Tibial artery (tissue), 4 donors: Measurements from ENCODE around the gene DKK2.

ENCODE experiments used
- DNase-seq, 2 donors: peaks; one replicate each; pipeline ENCODE4 v3.0.0-alpha.2; 2019
- H3K27ac ChIP-seq, 2 donors: fragments of 200-600 bp; sonication (generic) in 1 of 2; 1 replicate in 1 of 2; 2 replicates in 1 of 2; pipeline ENCODE4 v1.5.1; 2018 to 2019; ENCODE audit warnings: mild to moderate bottlenecking in 1 of 2
- H3K27me3 ChIP-seq, 2 donors: fragments of 200-600 bp; sonication (generic) in 1 of 2; one replicate each; pipeline versions ENCODE4 v1.5.1 to v1.6.0; 2016 to 2019
- H3K36me3 ChIP-seq, 3 donors: fragments of 200-600 bp; sonication (generic) in 2 of 3; one replicate each; pipeline ENCODE4 v1.5.1; 2016 to 2019; ENCODE audit warnings: mild to moderate bottlenecking in 2 of 3
- H3K4me1 ChIP-seq, 4 donors: fragments of 200-600 bp; sonication (generic) in 2 of 4; 1 replicate in 3 of 4; 2 replicates in 1 of 4; pipeline ENCODE4 v1.5.1; 2016 to 2019
- H3K4me3 ChIP-seq, 2 donors: fragments of 200-600 bp; sonication (generic) in 1 of 2; 1 replicate in 1 of 2; 2 replicates in 1 of 2; pipeline ENCODE4 v1.5.1; 2018 to 2019; ENCODE audit warnings: mild to moderate bottlenecking in 2 of 2
- H3K9me3 ChIP-seq, 3 donors: fragments of 200-600 bp; sonication (generic) in 1 of 3; one replicate each; pipeline ENCODE4 v1.5.1; 2016 to 2019
- CTCF ChIP-seq, 2 experiments: fragments of 200-600 bp in 1 of 2; fragments of 450-650 bp in 1 of 2; IDR thresholded peaks; one replicate each; pipeline ENCODE4 v1.5.1; 2017 to 2019; ENCODE audit warnings: antibody characterized with exemption in 2 of 2, mild to moderate bottlenecking in 1 of 2, moderate library complexity in 1 of 2
- intact Hi-C: fragments of 100-400 bp; cut with DNase I; formaldehyde crosslinking; loops from one replicate; pipeline ENCODE4 v1.15.0; 2023; ENCODE audit warnings: low total_unique reads

Gene DKK2

DNA sequence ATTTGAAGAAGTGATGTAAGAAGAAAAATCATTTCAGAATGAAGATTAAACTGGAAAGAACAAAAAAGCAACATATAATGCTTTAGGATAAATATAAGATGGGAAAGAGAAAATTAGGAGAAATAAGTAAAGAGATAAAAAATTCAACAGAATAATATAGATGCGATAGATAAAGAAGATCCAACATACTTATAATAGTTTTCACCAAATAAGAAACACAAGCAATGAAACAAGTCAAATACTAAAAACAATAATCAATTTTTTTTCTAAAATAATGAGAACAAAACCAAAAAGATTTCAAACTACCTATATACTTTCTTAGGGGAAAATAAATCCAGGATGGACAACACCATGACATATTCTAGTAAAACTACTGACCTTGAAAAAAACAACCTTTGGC, 10.1 kb upstream of the DKK2 start:
- Histone ChIP-seq H3K4me1 (no peaks in the 10 kb centered on the region), H3K4me3 (no peak overlapping the region), H3K27me3 (no peaks in the 10 kb centered on the region), H3K36me3 (no peaks in the 10 kb centered on the region), H3K27ac (no peak overlapping the region), H3K9me3 (peaks cover 0 to 3% (median 0%) of the 10 kb centered on the region in 3 donors)
- no peak for TF ChIP-seq CTCF (IDR thresholded peaks at IDR 0.05)
- intact Hi-C loops = no loop called here
- no peak for DNase-seq

DNA sequence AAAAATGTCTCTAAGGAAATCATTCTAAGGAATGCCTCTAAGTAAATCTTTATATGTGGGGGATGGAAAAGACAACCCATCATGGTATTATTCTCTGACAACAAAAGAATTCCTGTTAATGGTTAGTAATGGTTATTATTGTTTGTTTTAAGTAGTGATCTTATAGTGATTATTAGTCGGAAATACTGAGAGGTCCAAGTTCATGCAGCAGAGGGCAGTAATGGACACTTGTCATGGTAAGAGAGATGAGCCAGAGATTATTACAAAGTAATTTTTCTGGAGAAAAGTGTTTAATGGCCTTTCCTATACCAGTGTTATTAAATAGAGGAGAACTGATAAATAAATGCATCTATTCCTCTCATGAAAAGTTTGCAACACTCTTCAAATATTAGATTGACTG, 8.1 kb upstream of the DKK2 start:
- Histone ChIP-seq H3K36me3 (no peaks in the 10 kb centered on the region), H3K4me3 (no peak overlapping the region), H3K27ac (no peak overlapping the region), H3K27me3 (peaks cover 0 to 6% of the 10 kb centered on the region in 2 donors), H3K9me3 (peaks cover 0 to 3% (median 0%) of the 10 kb centered on the region in 3 donors), H3K4me1 (no peaks in the 10 kb centered on the region)
- no peak for DNase-seq
- no peak for TF ChIP-seq CTCF (IDR thresholded peaks at IDR 0.05)
- intact Hi-C loops = no loop called here

DNA sequence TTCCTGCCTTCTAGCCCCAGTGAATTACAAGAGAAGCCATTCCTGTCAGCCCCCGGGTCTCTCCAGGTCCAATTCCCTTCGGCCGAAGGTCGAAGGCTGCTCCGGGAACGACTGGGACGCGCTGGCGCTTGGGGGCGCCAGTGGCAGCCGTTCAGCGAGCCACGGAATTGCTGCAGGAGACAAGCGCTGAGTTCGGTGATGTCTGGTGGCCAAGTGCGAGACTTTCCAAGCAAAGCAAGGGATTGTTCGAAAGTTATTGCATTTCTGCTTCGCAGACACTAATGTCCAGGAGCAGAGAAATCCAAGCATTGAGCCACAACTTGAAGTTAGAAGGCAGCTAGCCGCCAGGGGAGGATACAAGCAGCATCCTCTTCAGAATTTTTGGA, 1.1 kb upstream of the DKK2 start:
- Histone ChIP-seq H3K36me3 (no peaks in the 10 kb centered on the region), H3K27ac (no peak overlapping the region), H3K4me3 (peak overlapping the region; percentile 39 to 51), H3K9me3 (no peaks in the 10 kb centered on the region), H3K4me1 (peaks cover 0 to 39% (median 36%) of the 10 kb centered on the region in 4 donors), H3K27me3 (peaks cover 0 to 29% of the 10 kb centered on the region in 2 donors)
- peak; percentile 33 to 63 for DNase-seq
- intact Hi-C loops = no loop called here
- peak in 1 of 2 experiments; percentile 38 for TF ChIP-seq CTCF (IDR thresholded peaks at IDR 0.05)

GRCh38 chr4:107036584-107037198, 578 bp upstream of the DKK2 start:
- Histone ChIP-seq H3K27ac (no peak overlapping the region), H3K36me3 (no peaks in the 10 kb centered on the region), H3K9me3 (no peaks in the 10 kb centered on the region), H3K4me3 (peak overlapping the region; percentile 39 to 51), H3K4me1 (peaks cover 0 to 39% (median 36%) of the 10 kb centered on the region in 4 donors), H3K27me3 (peaks cover 0 to 29% of the 10 kb centered on the region in 2 donors)
- no peak for DNase-seq
- TF ChIP-seq CTCF (IDR thresholded peaks at IDR 0.05) = no peak
- intact Hi-C loops = no loop called here

DNA sequence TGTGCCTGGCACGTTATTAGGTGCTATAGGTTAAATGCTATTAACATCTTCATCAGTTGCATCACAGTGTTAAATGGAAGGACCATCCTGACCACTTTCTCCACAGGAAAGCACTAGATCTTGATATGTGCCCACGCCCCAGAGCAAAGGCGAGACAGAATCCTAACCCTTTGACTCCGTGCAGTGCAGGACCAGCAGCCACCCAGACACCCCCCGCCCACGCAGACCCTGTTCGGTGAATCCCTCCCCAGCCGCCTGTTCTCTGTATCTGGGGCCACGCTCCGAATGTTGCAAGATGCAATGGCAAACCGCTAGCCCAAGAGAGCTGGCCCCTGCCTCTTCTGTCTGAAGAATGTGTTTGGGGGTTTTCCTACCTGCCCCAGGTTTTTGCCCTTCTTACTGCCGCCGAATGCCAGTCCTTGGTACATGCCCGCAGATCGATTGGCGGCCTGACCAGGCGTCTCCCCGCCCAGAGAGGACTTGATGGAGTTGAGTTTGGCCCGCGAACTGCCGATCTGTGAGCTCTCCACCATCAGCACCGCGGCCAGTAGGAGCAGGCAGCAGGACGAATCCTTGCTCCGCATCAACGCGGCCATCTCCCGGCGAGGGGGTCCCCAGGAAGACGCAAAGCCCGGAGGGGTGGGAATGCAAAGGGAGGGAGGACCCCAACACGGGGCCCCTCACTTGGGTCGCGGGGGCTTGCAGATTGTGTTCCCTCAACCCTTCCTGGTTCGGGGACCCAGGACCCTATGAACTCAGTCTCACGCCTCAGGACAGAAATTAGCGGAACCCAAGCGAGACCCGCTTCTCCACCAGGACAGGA, 906 bp downstream of the DKK2 start:
- TF ChIP-seq CTCF (IDR thresholded peaks at IDR 0.05) = no peak
- peaks cover 0 to 39% (median 36%) of the 10 kb centered on the region in 4 donors for H3K4me1 ChIP-seq
- no peak overlapping the region for H3K27ac ChIP-seq
- peaks cover 0 to 29% of the 10 kb centered on the region in 2 donors for H3K27me3 ChIP-seq
- peak overlapping the region; percentile 39 to 51 for H3K4me3 ChIP-seq
- peak in 1 of 2 donors; percentile 21 for DNase-seq
- H3K36me3 ChIP-seq = no peaks in the 10 kb centered on the region
- intact Hi-C loops = no loop called here
- no peaks in the 10 kb centered on the region for H3K9me3 ChIP-seq
